GM12864 (cell line): ENCODE results near the gene RIC8B.

Experiments used
- DNase-seq: peaks from one replicate; pipeline ENCODE4 v3.0.0-alpha.2; 2011; ENCODE audit warnings: low read depth
- H3K4me3 ChIP-seq: 2 replicates; pipeline ENCODE4 v1.5.1; 2011; ENCODE audit warnings: mild to moderate bottlenecking, low read depth, low read length, control low read depth
- CTCF ChIP-seq: IDR thresholded peaks from 2 replicates; pipeline ENCODE4 v1.5.1; 2011; ENCODE audit warnings: low read depth, mild to moderate bottlenecking, moderate library complexity, low read length, control low read depth, inconsistent platforms; ENCODE audit errors: missing control alignments

The RIC8B gene

DNA sequence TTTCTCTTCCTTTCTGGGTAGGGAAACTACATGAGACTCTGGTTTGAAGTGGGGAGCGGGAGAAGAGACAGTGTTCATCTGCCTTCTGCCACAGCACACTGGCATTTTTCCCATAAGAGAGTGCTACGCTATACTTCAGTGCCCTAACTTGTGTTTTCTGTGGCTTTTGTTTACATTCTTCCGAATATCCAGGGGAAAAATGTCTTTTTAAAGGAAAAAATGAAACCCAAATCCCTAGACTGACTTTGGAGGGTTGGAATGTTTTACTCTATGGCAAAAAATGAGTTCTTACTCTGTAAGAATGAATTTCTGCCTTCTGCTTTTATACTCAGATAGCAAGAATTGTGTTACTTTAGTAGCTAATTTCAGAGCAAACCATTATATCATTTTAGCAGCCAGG is 93.2 kb downstream of the RIC8B start:
- no peak for TF ChIP-seq CTCF
- no peak for DNase-seq
- H3K4me3 ChIP-seq = no peak overlapping the region

GRCh38 chr12:106868982-106869700 is 94.7 kb downstream of the RIC8B start:
- TF ChIP-seq CTCF = no peak
- no peak overlapping the region for H3K4me3 ChIP-seq
- no peak for DNase-seq

- no peak for DNase-seq
- H3K4me3 ChIP-seq = no peak overlapping the region
- no peak for TF ChIP-seq CTCF
These were observed 95.6 kb downstream of the RIC8B start for GRCh38 chr12:106870116-106870515.

GRCh38 chr12:106871477-106871876 is 97.0 kb downstream of the RIC8B start:
- no peak overlapping the region for H3K4me3 ChIP-seq
- no peak for DNase-seq
- TF ChIP-seq CTCF = no peak

DNA sequence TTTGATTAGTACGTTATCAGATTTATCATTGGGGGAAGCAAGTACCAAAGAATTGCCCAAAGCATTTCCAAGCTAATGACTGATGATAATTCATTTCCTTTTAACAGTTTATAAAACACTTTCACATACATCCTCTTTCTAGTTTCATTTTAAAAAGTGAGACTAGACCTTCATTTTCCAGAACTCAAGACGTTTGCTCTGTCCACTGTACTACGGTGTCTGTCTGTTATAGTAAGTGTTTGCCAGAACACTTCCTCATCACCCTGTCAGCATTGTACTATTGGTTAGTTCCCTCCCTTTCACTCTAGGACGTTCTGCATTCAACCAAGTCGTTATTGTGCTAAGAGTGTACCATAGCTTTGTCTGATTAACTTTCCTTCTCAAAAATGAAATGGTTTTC is 99.5 kb downstream of the RIC8B start:
- DNase-seq = no peak
- no peak overlapping the region for H3K4me3 ChIP-seq
- no peak for TF ChIP-seq CTCF

- TF ChIP-seq CTCF = no peak
- no peak for DNase-seq
- H3K4me3 ChIP-seq = no peak overlapping the region
These were observed 104.3 kb downstream of the RIC8B start for GRCh38 chr12:106878804-106879203.

DNA sequence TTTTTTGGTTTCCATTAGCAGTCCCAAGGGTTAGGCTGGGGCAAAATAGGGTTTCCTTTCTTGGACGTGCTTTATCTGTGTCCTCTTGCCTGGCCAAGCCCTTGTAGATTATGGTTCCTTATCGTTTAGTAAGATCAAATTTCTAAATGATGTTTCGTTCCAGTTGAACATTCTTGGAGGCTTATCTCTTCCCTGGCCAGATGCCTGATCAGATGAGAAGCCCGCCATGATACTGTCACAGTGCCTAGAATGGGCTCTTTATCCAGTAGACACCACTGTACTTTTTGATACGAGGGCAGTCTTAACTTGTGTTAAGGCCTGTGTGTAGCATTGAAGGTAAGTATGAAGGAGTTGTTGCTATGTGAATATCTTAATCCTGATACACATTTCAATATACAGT is 105.1 kb downstream of the RIC8B start:
- no peak for TF ChIP-seq CTCF

More for the DNA sequence above, 105.1 kb downstream of the RIC8B start:
- DNase-seq = no peak
- no peak overlapping the region for H3K4me3 ChIP-seq
